Cardiac fibroblast (primary cell): Measurements from ENCODE around the gene OSBPL3.

Experiments
- DNase-seq, 2 donors: peaks; one replicate each; pipeline versions ENCODE4 v3.0.0 to v3.0.0-alpha.2; 2010; ENCODE audit warnings: low read depth in 2 of 2
- H3K4me3 ChIP-seq, 2 donors: replicated peaks in 1 of 2; 1 replicate in 1 of 2; 2 replicates in 1 of 2; pipeline ENCODE4 v1.5.1; 2011; ENCODE audit warnings: low read depth in 2 of 2, low read length in 2 of 2, mild to moderate bottlenecking in 2 of 2, moderate library complexity in 1 of 2
- CTCF ChIP-seq: IDR thresholded peaks from one replicate; pipeline ENCODE4 v1.5.1; 2011; ENCODE audit warnings: low read depth, mild to moderate bottlenecking, low read length, inconsistent platforms

Gene OSBPL3

GRCh38 chr7:24883622-24884013, 96.4 kb downstream of the OSBPL3 start:
- peak in 1 of 2 donors; percentile 38 for DNase-seq
- no peak overlapping the region for H3K4me3 ChIP-seq
- no peak for TF ChIP-seq CTCF

GRCh38 chr7:24882989-24883621, 96.9 kb downstream of the OSBPL3 start:
- DNase-seq = peak; percentile 79 to 97

GRCh38 chr7:24881623-24882022, 98.4 kb downstream of the OSBPL3 start:
- H3K4me3 ChIP-seq = no peak overlapping the region
- TF ChIP-seq CTCF = no peak
- no peak for DNase-seq

More at GRCh38 chr7:24882989-24883621, 96.9 kb downstream of the OSBPL3 start:
- TF ChIP-seq CTCF = no peak
- no peak overlapping the region for H3K4me3 ChIP-seq

- no peak overlapping the region for H3K4me3 ChIP-seq
- TF ChIP-seq CTCF = no peak
- DNase-seq = no peak
Measured at GRCh38 chr7:24880886-24881285, 99.1 kb downstream of the OSBPL3 start.

GRCh38 chr7:24879291-24879690, 100.7 kb downstream of the OSBPL3 start:
- DNase-seq = peak; percentile 41 to 48
- TF ChIP-seq CTCF = no peak
- H3K4me3 ChIP-seq = no peak overlapping the region

- no peak overlapping the region for H3K4me3 ChIP-seq
- peak; percentile 49 to 57 for DNase-seq
- no peak for TF ChIP-seq CTCF
Measured at GRCh38 chr7:24877790-24878311, 102.1 kb downstream of the OSBPL3 start.

- no peak for DNase-seq
- no peak overlapping the region for H3K4me3 ChIP-seq
- TF ChIP-seq CTCF = no peak
Measured at GRCh38 chr7:24874791-24875190, 105.2 kb downstream of the OSBPL3 start.
